PC-3 (cell line): ENCODE data around the gene ABCC10.

ENCODE experiments used
- EZH2 ChIP-seq: fragments of 300-600 bp; sonication (generic); IDR thresholded peaks from one replicate; pipeline ENCODE4 v1.6.1; 2017; ENCODE audit warnings: antibody characterized with exemption, mild to moderate bottlenecking, low read length; ENCODE audit not compliant: unreplicated experiment
- EZH2phosphoT487 ChIP-seq: fragments of 300-600 bp; sonication (generic); IDR thresholded peaks from 2 replicates; pipeline ENCODE4 v1.6.1; 2018; ENCODE audit warnings: mild to moderate bottlenecking, antibody characterized with exemption, low read length, borderline replicate concordance
- TF ChIP-seq, protein P1 (sequence below): fragments of 300-600 bp; sonication (generic); conservative IDR thresholded peaks from 2 replicates; pipeline ENCODE4 v1.5.1; 2017; ENCODE audit warnings: antibody characterized with exemption, low read depth, mild to moderate bottlenecking, low read length

DNA sequence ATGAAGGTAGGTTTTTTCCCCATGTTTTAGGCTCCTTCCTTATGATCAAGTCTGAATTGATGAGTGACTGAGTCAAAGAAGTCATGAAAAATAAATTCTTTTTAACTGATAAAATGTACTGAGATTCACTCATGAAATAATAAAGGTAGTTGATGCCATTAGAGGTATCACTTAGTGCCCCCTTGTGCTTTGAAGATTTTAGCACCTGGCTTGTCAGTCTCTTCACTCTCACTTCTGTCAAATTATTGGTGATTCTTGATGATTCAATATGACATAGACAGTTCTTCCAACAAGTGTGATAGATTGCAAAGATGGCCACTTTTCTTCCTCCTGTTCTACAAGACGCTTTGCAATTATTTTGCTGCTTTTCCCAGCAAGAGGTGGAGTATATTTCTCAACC lies 32.2 kb downstream of the ABCC10 start:
- TF ChIP-seq EZH2 = no peak
- TF ChIP-seq, protein P1, sequence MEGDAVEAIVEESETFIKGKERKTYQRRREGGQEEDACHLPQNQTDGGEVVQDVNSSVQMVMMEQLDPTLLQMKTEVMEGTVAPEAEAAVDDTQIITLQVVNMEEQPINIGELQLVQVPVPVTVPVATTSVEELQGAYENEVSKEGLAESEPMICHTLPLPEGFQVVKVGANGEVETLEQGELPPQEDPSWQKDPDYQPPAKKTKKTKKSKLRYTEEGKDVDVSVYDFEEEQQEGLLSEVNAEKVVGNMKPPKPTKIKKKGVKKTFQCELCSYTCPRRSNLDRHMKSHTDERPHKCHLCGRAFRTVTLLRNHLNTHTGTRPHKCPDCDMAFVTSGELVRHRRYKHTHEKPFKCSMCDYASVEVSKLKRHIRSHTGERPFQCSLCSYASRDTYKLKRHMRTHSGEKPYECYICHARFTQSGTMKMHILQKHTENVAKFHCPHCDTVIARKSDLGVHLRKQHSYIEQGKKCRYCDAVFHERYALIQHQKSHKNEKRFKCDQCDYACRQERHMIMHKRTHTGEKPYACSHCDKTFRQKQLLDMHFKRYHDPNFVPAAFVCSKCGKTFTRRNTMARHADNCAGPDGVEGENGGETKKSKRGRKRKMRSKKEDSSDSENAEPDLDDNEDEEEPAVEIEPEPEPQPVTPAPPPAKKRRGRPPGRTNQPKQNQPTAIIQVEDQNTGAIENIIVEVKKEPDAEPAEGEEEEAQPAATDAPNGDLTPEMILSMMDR = no peak
- TF ChIP-seq EZH2phosphoT487 = no peak
